GM21526 (cell line): ENCODE data around the gene INPP4A.

Experiments
- ATAC-seq: cut with Tn5 transposase; IDR thresholded peaks from one replicate; pipeline ENCODE4 v1.9.1; 2021; ENCODE audit warnings: moderate library complexity; ENCODE audit not compliant: unreplicated experiment, low FRiP score

The INPP4A gene

GRCh38 chr2:98472961-98473746 is 28.5 kb downstream of the INPP4A start:
- ATAC-seq = no peak

DNA sequence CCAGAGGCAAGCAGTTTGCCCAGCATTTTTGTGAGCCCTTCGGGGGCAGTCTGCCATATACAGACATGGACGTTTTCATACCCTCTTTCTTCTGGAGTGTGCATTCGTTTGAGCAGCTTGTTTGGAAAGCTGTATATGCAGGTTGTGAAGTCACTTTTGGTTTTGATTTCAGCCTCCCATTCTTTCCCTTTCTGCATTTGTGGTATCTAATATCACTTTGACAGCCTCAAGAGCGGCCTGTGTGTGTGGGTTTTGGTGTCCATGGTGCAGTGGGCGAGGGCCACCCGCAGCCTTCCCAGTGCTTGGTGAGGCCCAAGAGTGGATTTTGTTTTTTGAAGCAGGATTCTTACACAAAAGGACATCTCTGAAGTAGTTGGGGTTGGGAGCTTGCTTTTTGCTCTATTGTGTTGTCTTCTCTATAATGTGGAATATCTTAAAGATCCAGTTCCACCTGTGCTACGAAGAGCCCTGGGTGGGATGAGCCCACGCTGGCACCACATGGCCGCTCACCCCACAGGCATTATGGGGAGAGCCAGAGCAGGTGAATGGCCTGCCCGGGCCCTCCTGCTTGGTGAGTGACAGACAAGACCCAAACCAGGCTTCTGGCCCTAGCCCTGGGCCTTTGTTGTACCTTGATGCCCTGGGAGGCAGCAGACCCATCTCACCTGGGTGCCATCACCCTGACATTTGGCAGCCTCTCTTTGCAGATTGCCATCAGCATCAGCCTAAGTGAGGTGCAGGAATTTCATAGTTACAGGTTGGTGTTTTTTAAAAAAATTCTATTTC is 29.5 kb downstream of the INPP4A start:
- peak; percentile 34 for ATAC-seq

GRCh38 chr2:98474979-98475632 is 30.4 kb downstream of the INPP4A start:
- ATAC-seq = no peak

DNA sequence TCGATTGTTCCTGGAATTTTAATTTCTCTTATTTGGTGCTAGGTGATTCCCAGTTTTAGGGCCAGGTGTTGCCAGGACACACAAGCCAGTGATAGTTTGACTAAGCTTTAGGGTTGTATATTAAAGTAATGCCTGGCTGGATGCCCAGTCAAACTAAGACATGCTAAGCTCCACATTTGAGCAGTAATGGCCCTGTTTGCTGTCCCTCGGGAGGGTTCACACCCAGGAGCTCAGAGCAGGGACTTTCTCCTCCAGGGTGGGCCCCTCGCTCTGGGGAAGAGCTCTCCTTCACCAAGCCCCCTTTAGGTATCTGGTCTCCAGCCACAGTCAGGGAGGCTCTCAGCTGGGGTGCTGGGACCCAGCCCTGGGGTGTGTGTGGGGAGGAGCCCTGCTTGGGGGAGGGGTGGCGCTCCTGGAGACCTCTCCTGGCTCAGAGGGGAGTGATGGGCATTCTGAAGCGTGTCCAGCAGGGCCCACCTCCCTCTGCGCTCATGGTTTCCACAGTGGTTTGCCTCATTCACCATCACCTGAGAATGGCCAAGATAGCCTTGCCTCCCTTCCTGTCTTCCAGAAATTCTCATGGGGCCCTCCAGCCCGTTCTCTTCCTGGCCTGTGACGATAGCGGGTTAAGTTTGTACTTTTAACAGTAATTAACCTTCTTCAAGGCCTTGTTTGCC is 31.7 kb downstream of the INPP4A start:
- ATAC-seq = no peak

GRCh38 chr2:98477036-98477435 is 32.4 kb downstream of the INPP4A start:
- no peak for ATAC-seq

DNA sequence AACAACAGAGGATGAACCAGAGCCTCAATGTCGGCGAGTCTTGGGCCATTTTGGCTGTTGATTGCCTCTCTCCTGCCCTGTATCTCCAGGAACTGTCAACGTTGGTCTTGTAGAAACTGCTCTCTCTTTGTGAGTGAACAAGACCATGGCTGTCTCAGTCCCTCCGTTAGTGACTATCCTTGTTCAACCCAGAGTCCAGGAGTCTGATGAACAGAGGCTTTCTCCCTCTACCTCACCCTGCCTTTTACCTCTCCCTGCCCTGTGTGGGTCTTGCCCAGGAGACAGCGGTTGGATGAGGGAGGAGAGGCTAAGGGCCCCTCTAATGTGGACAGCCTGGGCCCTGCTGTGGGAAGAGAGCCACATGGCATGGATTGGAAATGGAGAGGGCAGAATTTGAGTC is 32.8 kb downstream of the INPP4A start:
- no peak for ATAC-seq

DNA sequence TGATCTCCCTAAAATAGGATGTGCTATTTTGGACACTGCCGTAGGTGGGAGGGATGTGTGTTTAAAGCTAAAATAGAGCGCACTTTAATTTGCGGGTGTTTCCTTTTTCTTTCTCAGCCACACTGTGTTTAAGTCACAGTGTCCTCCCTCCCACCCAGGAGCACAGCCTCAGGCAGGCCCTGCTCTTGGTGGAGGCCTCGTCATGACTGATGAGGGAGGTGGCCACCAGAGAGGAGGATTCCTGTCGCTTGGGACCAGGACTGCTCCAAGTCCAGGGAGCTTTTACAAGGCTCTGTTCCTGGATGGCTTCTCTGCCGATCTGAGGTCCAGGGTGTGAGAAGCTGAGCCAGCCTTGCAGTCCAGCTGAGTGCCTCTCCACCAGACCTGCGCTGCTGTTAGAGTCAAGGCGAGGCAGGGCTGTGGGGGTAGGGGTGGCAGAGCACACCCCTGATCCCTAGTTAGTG is 33.5 kb downstream of the INPP4A start:
- no peak for ATAC-seq

DNA sequence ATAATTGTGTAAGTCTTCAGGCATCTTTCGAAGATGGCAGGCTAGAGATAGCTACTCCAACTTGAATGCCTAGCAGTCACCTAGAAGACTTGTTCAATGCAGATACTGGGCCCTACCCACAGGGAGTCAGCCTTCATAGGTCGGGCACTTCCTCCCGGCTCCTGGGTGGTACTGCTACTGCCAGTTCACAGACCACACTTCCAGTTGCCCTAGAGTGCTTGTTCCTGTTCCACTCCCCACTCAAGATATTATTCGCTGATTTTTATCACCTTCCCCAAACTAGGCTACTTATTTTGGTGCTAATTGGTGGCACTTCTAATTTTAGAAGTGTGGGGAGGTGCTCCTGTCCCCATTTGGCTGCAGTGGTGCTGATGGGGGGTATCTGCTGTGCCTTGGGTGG is 34.2 kb downstream of the INPP4A start:
- no peak for ATAC-seq

DNA sequence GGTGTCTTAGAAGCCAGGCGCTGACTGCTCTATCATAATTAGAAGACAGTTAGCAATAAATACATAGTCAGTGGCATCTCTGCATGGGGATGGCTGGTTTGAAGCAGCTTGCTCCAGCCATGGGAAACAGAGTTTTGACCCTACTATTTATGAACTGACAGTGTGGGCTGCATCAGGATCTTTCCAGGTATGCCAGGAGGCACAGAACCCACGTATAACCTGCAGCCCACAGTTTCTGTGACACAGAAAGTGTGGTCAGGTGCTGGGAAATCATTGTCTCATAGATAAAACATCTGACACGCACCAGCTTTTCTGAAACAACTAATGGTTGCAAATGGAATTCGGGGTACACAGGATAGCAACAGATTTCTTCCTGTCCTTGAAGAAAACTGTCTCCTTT is 34.7 kb downstream of the INPP4A start:
- no peak for ATAC-seq

DNA sequence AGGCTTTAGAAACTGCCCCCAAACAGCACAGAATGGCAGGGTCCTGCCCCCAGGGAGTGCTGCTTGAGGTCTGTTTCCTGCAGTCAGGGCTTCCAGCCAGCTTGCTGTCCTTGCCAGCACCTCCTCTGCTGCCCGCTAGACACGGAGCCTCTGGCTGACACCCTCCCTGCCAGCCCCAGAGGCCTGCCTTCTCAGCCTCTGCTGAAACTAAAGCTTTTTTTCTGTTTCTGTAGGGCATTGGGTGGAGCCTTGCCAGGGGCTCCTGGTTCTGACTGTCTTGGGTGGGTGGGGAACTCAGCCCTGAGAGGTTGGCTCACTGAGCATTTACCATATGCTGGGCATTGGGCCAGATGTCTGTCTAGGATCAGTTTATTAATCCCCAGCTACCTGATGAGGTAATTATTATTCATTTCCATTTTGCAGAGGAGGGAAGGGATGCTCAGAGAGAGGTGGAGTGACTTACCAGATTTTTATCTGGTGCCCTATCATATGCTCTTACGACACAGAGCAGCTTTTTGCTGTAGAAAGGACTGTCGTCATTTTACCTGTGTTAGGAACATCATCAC is 35.4 kb downstream of the INPP4A start:
- no peak for ATAC-seq

GRCh38 chr2:98480598-98480997 is 35.9 kb downstream of the INPP4A start:
- ATAC-seq = no peak

DNA sequence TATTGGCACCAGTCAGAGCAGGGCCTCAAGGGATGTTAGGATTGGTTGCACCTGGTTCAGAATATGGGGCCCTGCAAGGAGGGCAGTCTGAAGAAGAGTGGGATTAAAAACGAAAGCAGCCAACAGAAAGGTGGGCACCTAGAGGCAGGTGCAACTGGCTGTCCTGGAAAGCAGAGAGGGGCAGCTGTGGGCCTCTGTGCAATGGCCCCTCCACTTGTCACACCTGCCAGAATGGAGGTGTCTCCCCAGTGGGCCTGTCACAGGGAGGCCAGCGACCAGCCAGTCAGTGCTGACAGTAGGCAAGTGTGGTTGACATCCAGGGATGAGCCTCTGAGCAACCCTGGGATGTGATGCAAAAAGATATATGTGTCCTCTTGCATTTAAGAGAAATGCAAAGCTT is 37.7 kb downstream of the INPP4A start:
- no peak for ATAC-seq

GRCh38 chr2:98483257-98483861 is 38.7 kb downstream of the INPP4A start:
- ATAC-seq = peak; percentile 57

- ATAC-seq = no peak
Observed at GRCh38 chr2:98484121-98484557, 39.5 kb downstream of the INPP4A start.

- no peak for ATAC-seq
Observed at GRCh38 chr2:98484652-98485452, 40.2 kb downstream of the INPP4A start.

DNA sequence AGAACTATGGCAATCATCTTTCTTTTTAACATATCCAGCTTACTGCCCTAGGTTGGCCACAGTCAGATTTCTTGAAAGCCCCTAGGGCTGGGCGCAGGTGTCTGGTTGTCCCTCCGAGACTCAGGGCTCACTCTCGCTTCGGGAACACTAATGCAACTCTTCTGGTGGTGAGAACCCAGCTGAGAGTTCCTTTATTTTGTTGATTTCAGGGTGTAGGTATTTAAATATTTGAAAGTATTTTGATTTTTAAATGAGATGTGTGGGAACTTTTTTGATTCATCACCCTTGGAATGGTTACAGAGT is 40.7 kb downstream of the INPP4A start:
- ATAC-seq = no peak

GRCh38 chr2:98486374-98486981 is 41.8 kb downstream of the INPP4A start:
- no peak for ATAC-seq

DNA sequence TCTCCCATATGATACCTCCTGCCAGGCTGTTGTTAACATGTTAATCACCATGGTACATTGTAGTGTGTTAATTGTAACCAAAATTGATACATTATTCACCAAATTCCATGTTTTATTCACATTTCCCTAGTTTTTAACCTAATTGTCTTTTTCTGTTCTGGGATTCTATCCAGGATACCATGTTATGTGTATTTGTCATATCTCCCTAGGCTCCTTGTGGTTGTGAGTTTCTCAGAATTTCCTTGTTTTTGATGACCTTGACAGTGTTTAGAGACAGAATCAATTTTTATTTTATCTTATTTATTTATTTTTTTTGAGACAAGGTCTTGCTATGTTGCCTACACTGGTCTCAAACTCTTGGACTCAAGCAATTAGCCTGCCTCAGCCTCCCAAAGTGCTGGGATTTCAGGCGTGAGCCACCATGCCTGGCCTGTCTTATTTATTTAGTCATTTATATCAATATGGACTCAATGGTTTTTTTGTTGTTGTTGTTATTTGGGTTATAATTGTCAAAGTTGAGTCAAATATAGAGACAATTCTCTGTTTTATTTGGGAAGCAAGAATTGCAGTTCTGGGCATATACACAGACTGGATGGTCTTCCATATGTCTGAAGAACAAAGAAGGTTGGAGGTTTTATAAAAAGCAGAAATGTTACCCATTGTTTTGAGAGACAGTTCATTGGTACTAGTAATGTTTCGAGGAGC is 42.6 kb downstream of the INPP4A start:
- no peak for ATAC-seq
